Measurements from ENCODE around the gene STX18. TPM values are rescaled to one million over a fixed set of nuclear protein-coding genes. Genes with fewer than 3 reads are reported as not detected.
A peak's percentile ranks its signal among the peaks of the same experiment; 100 is the strongest.

STX18 gene
- total RNA-seq, 1 donor from 2014 or later: 36.5 TPM

DNA sequence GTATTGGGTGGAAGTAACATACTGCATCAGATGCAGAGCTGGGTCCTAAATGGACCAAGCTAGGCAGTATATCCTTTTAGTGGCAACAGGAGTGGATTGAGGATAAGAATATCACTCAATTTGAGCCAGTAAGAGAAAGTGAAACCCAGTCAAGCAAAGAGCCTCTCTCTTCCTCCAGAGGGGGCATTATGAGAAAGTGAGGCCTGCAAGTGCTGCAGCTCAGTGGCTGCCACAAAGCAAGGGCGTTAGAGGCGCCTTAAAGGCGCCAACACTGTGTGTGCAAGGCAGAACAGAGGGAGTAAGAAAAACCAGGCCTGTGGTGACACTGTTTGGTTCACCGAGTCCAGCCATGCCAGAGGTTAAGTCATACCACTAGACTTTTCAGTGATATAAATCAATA is 17.5 kb downstream of the STX18 start:
- TF ChIP-seq, protein P1, sequence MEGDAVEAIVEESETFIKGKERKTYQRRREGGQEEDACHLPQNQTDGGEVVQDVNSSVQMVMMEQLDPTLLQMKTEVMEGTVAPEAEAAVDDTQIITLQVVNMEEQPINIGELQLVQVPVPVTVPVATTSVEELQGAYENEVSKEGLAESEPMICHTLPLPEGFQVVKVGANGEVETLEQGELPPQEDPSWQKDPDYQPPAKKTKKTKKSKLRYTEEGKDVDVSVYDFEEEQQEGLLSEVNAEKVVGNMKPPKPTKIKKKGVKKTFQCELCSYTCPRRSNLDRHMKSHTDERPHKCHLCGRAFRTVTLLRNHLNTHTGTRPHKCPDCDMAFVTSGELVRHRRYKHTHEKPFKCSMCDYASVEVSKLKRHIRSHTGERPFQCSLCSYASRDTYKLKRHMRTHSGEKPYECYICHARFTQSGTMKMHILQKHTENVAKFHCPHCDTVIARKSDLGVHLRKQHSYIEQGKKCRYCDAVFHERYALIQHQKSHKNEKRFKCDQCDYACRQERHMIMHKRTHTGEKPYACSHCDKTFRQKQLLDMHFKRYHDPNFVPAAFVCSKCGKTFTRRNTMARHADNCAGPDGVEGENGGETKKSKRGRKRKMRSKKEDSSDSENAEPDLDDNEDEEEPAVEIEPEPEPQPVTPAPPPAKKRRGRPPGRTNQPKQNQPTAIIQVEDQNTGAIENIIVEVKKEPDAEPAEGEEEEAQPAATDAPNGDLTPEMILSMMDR (IDR thresholded peaks at IDR 0.05): peak; percentile 7
- no peak overlapping the region for H3K4me3 ChIP-seq
- DNase-seq (no peak), ATAC-seq (peak; percentile 36 to 42)
- no peak overlapping the region for H3K27ac ChIP-seq
- H3K4me1 ChIP-seq: peaks cover 8% of the 10 kb centered on the region
- H3K27me3 ChIP-seq (ENCODE audit: low read depth): no peaks in the 10 kb centered on the region
- H3K36me3 ChIP-seq: no peaks in the 10 kb centered on the region
- H3K9me3 ChIP-seq: no peaks in the 10 kb centered on the region
- intact Hi-C loops (cut with DNase I): no loop called here

DNA sequence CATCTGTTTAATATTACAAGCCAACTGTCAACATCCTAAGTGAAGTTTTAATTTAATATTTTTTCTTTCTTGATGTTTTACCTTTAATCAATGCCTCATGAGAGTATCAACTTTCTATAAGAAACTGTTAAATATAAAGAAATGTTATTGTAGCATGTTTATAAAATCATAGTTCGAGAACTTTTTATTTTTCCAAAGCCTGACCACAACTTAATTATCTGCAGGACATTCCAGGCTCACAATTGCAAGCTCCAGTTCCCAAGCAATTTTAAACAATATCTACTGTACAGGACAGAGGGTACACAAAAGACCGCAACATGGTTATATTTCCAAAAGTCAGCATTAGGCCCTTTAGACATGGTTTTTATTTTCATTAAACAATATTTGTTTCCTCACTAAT is 20.1 kb downstream of the STX18 start:
- Histone ChIP-seq H3K4me3 (no peak overlapping the region), H3K36me3 (no peaks in the 10 kb centered on the region), H3K4me1 (peaks cover 8% of the 10 kb centered on the region), H3K27me3 (ENCODE audit: low read depth) (no peaks in the 10 kb centered on the region), H3K27ac (no peak overlapping the region), H3K9me3 (no peaks in the 10 kb centered on the region)
- intact Hi-C loops (cut with DNase I): no loop called here
- ATAC-seq: no peak
- TF ChIP-seq, protein P1 (IDR thresholded peaks at IDR 0.05): no peak
- DNase-seq: no peak

DNA sequence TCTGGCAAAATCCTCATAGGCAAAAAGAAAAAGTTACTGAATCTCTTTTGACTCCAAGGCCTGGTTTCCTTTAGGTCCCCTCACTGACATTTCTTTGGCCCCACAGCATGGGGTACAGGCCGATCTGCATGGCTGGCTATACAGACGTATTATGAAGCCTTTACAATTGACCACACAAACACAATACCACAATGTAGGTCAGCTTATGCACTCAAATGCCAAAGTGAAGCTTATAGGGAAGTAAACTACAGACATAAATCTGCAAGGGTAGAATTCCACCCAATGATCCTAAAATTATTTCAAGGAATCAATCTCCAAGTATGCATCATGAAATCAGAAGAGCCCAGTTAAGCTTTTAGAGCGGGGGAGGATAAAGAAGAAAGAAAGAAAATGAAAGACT is 20.7 kb downstream of the STX18 start:
- H3K4me1 ChIP-seq: peaks cover 8% of the 10 kb centered on the region
- ATAC-seq: no peak
- no peaks in the 10 kb centered on the region for H3K27me3 ChIP-seq (ENCODE audit: low read depth)
- TF ChIP-seq, protein P1 (IDR thresholded peaks at IDR 0.05): no peak
- no peaks in the 10 kb centered on the region for H3K9me3 ChIP-seq
- H3K4me3 ChIP-seq: no peak overlapping the region
- H3K27ac ChIP-seq: no peak overlapping the region
- H3K36me3 ChIP-seq: no peaks in the 10 kb centered on the region
- intact Hi-C loops (cut with DNase I): no loop called here
- DNase-seq: no peak

DNA sequence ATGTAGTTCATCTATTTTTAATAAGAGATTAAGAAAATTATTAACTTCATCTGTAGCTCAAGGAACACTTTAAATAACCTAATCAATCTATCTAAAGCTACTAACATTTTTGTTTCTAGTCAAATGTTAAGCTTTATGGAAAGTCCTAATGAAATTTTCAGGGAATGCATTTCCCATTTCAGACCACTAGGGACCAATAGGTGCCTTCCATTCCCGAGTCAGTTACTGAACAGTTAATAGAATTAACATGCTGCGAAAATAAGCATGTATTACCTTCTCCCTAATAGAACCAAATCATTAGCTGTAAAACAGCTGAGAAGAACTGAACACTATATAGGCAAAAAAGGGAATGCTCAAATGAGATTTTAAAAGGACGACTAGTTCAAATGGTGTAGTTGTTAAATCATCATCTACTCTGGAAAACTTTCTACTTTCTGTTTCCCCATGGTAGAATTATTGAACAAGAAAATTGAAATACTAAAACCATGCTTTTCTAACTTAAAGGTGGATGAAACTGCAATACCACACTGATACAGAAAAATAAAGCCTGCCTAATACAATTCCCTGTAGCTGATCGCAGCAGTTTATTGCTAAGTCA is 22.5 kb downstream of the STX18 start:
- Histone ChIP-seq H3K4me3 (no peak overlapping the region), H3K36me3 (no peaks in the 10 kb centered on the region), H3K9me3 (no peaks in the 10 kb centered on the region), H3K27ac (no peak overlapping the region), H3K27me3 (ENCODE audit: low read depth) (no peaks in the 10 kb centered on the region), H3K4me1 (peaks cover 6% of the 10 kb centered on the region)
- intact Hi-C loops (cut with DNase I): no loop called here
- DNase-seq: no peak
- TF ChIP-seq, protein P1 (IDR thresholded peaks at IDR 0.05): peak; percentile 41
- ATAC-seq: no peak

DNA sequence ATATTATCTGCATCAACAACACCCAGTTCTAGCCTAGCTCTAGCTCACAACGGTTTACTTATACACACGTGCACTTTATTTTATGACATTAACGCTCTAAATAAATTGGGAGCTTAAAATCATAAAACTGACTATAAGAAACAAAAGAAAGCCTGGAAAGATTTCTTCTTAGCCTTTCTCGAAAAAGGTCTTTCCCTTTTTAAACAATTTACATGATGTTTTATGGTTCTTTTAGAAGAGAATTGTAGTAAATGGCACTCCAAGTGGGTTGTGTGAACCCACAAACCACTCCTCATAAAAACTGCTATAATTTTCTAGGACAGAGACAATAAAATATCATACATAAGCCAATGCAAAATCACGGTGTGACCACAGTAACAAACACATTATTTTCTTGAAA is 23.1 kb downstream of the STX18 start:
- Histone ChIP-seq H3K4me1 (no peaks in the 10 kb centered on the region), H3K4me3 (no peak overlapping the region), H3K27me3 (ENCODE audit: low read depth) (no peaks in the 10 kb centered on the region), H3K9me3 (no peaks in the 10 kb centered on the region), H3K27ac (no peak overlapping the region), H3K36me3 (no peaks in the 10 kb centered on the region)
- TF ChIP-seq, protein P1 (IDR thresholded peaks at IDR 0.05): no peak
- ATAC-seq (no peak), DNase-seq (no peak)
- intact Hi-C loops (cut with DNase I): no loop called here

All from lower lobe of right lung (tissue), 2 donors.